NCI-H345 (cell line): Measurements from ENCODE around the gene RNU6-9.

ENCODE experiments used
- DNase-seq: peaks from one replicate; lab custom pipeline; 2025; lab: John Stamatoyannopoulos, UW

The RNU6-9 gene

DNA sequence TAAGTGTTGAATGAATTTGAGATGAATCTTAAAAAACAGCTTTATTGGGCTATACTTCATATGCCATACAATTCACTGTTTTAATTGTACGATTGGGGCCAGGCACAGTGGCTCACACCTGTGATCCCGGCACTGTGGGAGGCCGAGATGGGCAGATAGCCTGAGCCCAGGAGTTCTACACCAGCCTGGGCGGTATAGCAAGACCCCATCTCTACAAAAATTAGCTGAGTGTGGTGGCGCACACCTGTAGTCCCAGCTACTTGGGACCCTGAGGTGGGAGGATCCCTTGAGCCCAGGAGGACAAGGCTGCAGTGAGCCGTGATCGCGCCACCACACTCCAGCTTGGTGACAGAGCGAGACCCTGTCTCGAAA, 42.9 kb downstream of the RNU6-9 start:
- no peak for DNase-seq

DNA sequence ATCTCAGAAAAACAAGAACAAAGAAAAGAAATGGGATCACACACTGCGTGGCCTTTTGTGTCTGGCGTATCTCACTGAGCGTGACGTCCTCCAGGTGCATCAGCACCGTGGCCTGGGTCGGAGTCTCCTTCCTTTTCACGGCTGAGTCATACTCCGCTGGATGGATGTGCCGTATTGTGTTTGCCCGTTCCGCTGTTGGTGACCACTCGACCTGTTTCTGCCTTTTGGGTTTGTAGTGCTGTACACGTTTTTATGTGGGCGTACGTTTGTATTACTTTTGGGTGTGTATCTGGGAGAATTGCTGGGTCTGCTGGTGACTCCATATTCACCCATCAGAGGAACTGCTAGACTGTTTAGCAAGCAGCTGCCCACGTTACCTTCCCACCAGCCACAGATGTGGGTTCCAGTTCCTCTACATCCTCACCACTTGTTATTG, 44.0 kb downstream of the RNU6-9 start:
- DNase-seq: no peak

DNA sequence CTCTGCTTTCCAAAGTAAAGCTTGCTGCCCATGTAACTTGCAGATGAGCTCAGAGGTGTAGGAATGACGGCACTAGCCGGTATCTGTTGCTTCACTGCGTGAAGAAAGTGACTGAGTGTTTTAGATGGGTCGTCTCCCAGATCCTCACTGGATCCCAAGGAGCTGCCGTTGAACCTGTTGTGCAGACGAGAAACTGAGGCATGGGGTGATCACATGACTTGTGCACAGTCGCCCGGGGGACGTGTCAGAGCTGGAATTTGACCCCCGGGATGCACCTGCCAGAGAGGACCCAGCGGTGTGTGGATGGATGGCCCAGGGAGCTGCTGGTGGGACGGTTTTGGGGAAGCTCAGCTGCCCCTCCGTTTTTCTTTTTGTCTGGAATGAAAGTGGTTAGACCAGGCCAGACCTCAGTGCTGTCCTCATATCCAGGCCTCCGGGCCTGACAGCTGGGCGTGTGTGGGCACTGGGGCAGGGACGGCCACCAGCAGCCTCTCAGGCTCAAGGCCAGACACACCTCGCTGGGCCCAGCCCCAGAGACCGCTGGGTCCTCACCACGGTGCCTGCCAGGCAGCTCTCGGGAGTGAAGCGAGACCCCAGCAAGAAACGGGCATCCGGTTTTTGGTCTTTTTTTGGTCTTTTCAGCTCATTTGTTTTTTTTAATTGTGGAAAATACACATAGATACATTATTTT, 45.1 kb downstream of the RNU6-9 start:
- no peak for DNase-seq

DNA sequence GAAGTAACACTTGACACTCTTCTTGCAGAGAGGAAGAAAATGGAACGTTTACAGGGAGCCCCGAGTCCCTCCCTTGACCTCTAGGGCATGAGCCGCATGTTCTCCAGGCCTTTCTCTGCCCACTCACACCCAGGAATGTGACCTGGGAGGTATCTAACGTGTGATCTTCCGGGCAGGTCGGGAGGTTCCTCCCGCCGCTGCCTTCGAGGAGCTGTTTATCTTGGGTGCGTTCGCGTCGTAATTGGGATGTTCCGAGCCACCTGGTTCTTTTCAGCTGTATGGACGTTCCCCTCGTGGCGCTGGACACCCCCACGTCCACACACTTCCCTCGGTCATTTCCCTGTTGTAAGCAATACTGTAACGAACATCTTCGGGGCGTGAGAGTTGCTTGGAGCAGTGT, 46.2 kb downstream of the RNU6-9 start:
- no peak for DNase-seq

DNA sequence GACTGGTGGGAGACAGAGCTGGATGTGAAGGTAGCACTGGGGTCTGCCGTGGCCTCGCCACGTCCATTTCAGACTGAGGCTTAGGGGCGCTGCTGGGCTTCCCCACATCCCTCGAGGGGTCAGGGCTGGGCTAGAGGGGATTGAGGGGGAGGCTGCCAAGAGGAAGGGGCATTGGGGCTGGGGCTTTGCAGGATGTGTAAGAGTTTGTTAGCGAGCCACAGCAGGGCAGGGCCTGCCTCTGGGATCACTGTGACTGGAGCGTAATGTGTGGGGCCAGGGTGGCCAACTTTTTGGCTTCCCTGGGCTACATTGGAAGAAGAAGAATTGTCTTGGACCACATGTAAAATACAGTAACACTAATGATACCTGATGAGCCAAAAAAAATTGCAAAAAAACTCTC, 46.6 kb downstream of the RNU6-9 start:
- no peak for DNase-seq

DNA sequence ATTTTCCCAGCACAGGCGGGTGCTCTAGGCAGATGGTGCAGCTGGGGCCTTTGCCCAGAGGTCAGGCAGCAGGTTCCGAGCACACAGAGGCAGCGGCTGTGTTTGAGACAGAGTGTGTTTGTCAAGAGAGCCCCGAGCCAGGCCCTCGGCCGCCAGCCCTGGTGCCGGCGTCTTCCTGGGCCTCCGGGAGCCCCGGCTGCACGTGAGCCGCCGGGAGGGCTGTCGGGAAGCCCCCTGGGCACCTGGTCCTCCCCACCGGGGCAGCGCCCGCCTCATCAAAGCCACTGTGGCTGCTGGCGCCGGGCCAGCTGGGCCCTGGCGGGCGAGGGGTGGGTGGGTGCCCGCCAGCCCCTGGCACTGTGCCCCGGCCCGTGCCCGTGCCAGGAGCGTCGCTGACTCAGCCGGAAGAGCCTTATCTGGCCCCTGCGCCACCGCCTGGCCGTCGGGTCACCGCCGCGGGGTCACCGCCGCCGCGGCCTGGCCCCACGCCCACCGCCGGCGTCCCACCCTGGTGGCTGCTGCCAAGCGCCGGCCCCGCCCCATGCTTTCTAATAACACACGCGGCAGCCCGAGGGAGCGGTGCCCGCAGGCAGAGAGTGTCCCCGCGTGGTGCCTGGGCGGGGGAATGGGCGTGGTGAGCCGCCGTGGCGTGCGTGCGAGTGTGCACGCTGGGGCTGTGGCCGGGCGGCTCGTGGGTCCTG, 47.5 kb downstream of the RNU6-9 start:
- peak; percentile 79 for DNase-seq

DNA sequence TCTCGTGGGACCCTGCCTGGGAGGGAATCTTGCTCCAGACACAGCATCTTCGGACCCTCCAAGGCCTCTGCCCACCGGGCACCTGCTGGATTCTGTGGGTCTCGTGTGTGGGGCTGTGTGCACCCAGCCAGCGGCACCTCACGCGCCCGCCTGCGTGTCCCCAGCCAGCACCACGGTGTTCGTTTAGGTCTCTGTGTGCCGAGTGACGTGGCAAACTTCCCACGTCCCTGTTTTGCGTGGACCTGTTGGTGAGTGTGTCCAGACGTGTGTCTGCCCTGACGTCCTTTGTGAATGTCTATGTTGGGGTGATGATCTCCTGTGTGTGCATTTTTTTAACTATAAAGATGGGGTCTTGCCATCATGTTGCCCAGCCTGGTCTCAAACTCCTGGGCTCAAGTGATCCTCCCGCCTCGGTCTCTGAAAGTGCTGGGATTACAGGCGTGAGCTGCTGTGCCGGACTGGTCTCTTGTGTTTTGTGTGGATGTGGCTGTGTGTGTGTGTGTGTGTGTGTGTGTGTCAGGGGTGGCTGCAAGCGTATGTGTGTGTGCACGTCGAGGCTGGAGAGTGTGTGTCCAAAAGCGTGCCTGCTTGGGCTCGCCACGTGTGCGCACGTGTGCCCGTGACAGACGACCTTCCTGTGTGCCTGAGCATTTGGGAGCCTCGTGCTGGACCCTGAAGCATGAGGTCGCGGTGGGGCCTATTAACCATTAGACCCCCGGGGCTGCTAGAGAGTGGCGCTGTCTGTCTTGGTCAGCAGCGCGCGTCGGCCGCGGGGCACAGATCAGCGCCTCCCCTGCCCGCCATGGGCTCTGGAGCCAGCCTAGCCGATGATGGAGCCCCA, 48.2 kb downstream of the RNU6-9 start:
- DNase-seq: no peak

DNA sequence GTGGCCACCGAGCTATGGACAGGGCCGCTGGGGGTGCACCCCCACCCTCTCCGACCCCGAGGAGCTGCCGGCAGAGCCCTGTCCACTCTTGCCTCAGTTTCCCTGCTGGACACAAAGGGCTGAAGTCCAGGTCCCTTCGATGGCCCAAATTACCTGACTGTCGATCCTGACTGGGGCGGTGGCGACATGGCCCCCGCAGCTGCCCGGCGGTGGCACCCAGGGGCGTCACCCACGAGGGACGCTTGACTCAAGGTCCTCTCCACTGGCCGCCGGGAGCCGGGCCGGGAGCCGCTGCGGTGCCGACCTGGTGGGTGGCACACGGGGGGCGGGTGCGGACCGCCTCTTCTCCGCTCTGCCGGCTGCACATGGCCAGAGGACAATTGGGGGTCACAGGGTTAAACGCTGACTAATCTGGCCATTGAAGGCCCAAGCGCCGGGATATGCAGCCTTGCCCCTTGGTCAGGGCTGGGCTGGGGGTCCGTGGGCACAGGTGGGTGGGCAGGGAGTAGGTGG, 48.9 kb downstream of the RNU6-9 start:
- DNase-seq: no peak
